Peyer's patch (tissue), 4 donors: ENCODE measurements around the gene HMX1. TPM values are rescaled to one million over a fixed set of nuclear protein-coding genes. Genes with fewer than 3 reads are reported as not detected.

Experiments
- DNase-seq, 3 donors: peaks; one replicate each; pipeline ENCODE4 v3.0.0-alpha.2; 2017 to 2019
- H3K27ac ChIP-seq, 4 donors: fragments of 200-600 bp; sonication (generic); one replicate each; pipeline ENCODE4 v1.5.1; 2016 to 2019
- H3K27me3 ChIP-seq, 2 donors: fragments of 200-600 bp; sonication (generic); one replicate each; pipeline ENCODE4 v1.5.1; 2019
- H3K36me3 ChIP-seq, 3 donors: fragments of 200-600 bp; sonication (generic); one replicate each; pipeline ENCODE4 v1.5.1; 2016 to 2019
- H3K4me1 ChIP-seq, 4 donors: fragments of 200-600 bp; sonication (generic); one replicate each; pipeline ENCODE4 v1.5.1; 2016 to 2019
- H3K4me3 ChIP-seq, 4 donors: fragments of 200-600 bp; sonication (generic); 1 replicate in 3 of 4; 2 replicates in 1 of 4; pipeline ENCODE4 v1.5.1; 2016 to 2019; ENCODE audit warnings: mild to moderate bottlenecking in 1 of 4
- H3K9me3 ChIP-seq, 4 donors: fragments of 200-600 bp; sonication (generic); one replicate each; pipeline ENCODE4 v1.5.1; 2016 to 2019; ENCODE audit warnings: mild to moderate bottlenecking in 1 of 4
- POLR2A ChIP-seq, 2 donors: fragments of 450-650 bp; IDR thresholded peaks; one replicate each; pipeline ENCODE4 v1.5.1; 2017; ENCODE audit warnings: antibody characterized with exemption in 2 of 2, mild to moderate bottlenecking in 2 of 2, moderate library complexity in 2 of 2
- total RNA-seq, 4 donors: library from RNA; depleted of rRNA; stranded (reverse); fragments of >200 nt; gene quantifications; one replicate each; pipeline ENCODE4 v1.1.0, GENCODE V29; 2016
- TF ChIP-seq, protein P1 (sequence below), 6 experiments: fragments of 450-650 bp in 4 of 6; fragments of 200-600 bp in 2 of 6; sonication (generic) in 1 of 6; IDR thresholded peaks; one replicate each; pipeline ENCODE4 v1.5.1; 2017 to 2019; ENCODE audit warnings: antibody characterized with exemption in 6 of 6, mild to moderate bottlenecking in 3 of 6, moderate library complexity in 1 of 6

Gene HMX1
- total RNA-seq, 4 donors from 2014 or later: not detected

DNA sequence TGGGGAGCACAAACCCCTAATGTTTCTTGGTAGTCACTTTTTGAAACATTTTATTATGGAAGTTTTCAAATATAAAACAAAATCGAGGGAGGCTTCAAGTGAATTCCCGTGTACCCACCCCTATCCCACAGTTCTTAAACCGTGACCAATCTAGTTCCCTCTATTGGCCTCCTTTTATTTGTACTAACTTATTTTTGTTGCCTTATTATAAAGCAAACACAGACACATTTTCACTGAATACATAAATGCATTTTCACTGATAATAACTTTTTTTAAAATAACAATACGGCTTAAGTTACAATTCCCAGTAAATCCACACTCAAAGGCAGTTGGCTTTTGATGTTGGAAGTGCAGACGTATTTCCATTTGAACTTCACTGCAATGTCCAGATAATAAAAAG, 9.3 kb downstream of the HMX1 start:
- TF ChIP-seq, protein P1, sequence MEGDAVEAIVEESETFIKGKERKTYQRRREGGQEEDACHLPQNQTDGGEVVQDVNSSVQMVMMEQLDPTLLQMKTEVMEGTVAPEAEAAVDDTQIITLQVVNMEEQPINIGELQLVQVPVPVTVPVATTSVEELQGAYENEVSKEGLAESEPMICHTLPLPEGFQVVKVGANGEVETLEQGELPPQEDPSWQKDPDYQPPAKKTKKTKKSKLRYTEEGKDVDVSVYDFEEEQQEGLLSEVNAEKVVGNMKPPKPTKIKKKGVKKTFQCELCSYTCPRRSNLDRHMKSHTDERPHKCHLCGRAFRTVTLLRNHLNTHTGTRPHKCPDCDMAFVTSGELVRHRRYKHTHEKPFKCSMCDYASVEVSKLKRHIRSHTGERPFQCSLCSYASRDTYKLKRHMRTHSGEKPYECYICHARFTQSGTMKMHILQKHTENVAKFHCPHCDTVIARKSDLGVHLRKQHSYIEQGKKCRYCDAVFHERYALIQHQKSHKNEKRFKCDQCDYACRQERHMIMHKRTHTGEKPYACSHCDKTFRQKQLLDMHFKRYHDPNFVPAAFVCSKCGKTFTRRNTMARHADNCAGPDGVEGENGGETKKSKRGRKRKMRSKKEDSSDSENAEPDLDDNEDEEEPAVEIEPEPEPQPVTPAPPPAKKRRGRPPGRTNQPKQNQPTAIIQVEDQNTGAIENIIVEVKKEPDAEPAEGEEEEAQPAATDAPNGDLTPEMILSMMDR (IDR thresholded peaks at IDR 0.05): no peak
- TF ChIP-seq POLR2A (IDR thresholded peaks at IDR 0.05): no peak
- peaks cover 0 to 13% (median 0%) of the 10 kb centered on the region in 4 donors for H3K4me1 ChIP-seq
- no peaks in the 10 kb centered on the region for H3K9me3 ChIP-seq
- H3K4me3 ChIP-seq: no peak overlapping the region
- no peak overlapping the region for H3K27ac ChIP-seq
- DNase-seq: no peak
- no peaks in the 10 kb centered on the region for H3K36me3 ChIP-seq
- peaks cover 0 to 48% of the 10 kb centered on the region in 2 donors for H3K27me3 ChIP-seq

DNA sequence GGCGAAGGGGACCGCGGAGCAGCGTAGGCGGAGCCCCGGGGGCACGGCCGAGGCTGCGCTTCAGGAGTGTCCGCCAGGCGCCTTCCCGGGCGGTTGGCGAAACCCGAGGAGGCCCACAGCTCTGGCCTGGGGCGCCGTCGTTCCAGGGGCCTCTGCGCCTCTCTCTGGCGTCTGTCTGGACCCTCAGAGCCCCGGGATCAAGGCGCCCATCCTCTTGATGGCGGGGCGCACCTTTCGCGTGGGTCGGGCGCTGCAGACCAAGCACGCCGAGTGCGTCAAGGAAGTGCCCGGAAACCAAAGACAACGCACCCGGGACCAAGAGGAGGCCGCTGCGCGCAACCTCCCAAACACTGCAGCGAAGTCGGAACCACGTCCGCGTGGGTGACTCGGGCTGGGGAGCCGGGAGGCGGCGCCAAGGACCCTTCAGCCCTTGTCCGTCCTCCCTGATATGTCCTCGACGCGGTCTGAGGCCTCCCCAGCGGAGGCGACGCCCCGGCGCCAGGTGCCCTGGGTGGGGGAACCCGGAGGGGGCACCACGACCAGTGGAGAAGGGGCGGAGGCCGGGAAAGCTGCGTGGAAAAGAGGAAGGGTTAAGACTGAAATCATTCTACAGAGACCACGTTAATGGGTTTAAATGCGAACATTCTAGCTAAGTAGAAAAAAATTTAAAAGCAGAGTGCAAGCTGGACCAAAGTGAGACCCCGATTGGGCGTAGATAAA, 9.9 kb downstream of the HMX1 start:
- Histone ChIP-seq H3K27me3 (peaks cover 0 to 51% of the 10 kb centered on the region in 2 donors), H3K4me1 (peaks cover 0 to 13% (median 0%) of the 10 kb centered on the region in 4 donors), H3K36me3 (no peaks in the 10 kb centered on the region), H3K4me3 (no peak overlapping the region), H3K27ac (no peak overlapping the region), H3K9me3 (no peaks in the 10 kb centered on the region)
- no peak for TF ChIP-seq POLR2A (IDR thresholded peaks at IDR 0.05)
- TF ChIP-seq, protein P1 (IDR thresholded peaks at IDR 0.05): no peak
- no peak for DNase-seq

DNA sequence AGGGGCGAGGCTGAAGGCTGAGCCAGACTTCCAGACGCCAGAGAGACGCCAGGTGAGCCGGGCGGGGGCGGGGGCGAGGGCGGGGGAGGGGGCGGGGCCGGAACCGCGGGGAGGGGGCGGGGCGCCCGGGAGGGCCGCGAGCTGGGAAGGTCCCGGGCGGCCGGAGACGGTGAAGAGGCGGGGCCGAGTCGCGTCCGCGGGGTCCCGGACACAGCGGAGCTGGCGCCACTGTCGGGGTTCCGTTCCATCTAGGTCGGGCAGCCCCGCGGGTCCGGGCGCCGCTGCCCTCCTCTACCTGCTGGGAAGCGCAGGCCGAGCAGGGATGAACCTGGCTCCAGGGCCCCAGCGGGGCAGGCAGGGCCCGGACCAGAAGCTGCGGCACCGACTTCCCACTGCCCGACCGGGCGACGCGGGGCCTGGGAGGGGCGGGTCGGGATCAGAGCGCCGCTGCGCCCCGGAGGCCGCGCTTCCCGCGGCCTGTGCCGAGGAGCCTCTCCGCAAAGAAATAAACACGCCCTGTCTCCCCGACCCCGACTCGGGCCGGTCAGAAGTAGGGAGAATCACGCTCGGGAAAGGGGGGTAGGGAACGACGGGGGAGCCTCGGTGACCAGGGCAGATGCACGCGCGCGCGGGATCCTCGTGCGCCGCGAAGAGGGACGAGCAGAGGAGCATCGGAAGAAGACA, 10.6 kb downstream of the HMX1 start:
- no peak overlapping the region for H3K27ac ChIP-seq
- no peaks in the 10 kb centered on the region for H3K9me3 ChIP-seq
- no peak for TF ChIP-seq POLR2A (IDR thresholded peaks at IDR 0.05)
- TF ChIP-seq, protein P1 (IDR thresholded peaks at IDR 0.05): no peak
- no peak overlapping the region for H3K4me3 ChIP-seq
- peaks cover 0 to 13% (median 0%) of the 10 kb centered on the region in 4 donors for H3K4me1 ChIP-seq
- H3K36me3 ChIP-seq: no peaks in the 10 kb centered on the region
- no peak for DNase-seq
- H3K27me3 ChIP-seq: peaks cover 0 to 51% of the 10 kb centered on the region in 2 donors

DNA sequence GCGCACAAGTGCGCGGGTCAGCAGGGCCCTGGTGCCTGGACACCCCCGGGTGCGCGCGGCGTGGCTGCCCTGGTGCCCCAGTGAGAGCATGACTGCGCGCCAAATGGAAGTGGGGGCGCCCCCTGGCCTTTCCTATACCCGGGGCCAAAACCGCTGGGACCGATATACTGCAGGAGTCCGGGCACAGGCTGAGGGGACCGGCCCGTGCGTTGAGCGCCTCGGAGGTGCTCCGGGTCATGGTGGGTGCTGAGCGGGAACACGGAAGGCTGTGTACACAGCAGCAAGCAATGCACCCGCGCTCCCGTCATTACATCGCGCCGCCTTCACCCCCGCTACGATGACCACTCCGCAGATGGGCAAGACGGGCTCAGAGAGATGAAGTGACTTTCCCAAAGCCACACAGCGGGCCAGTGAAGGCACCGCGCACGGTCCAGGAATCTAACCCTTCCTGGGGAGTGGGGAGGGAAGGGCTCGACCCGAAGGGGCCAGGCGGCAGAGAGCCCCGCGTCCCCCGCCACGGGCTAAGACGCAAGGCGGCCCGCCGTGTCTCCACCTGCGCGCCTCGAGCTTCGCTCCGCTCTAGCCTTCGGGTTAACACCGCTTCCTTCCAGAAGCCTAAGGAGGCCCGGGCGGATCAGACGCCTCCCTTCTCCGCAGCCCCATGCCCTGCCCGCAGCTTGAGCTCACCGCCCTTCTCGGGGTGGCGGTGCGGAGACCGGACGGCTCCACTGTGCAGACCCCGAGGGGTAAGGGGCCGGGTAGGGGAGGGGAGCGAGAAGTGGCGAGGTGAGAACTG, 11.3 kb downstream of the HMX1 start:
- H3K36me3 ChIP-seq: no peaks in the 10 kb centered on the region
- no peak overlapping the region for H3K27ac ChIP-seq
- TF ChIP-seq, protein P1 (IDR thresholded peaks at IDR 0.05): no peak
- TF ChIP-seq POLR2A (IDR thresholded peaks at IDR 0.05): no peak
- H3K4me3 ChIP-seq: no peak overlapping the region
- peaks cover 0 to 51% of the 10 kb centered on the region in 2 donors for H3K27me3 ChIP-seq
- no peak for DNase-seq
- no peaks in the 10 kb centered on the region for H3K9me3 ChIP-seq
- peaks cover 0 to 13% (median 0%) of the 10 kb centered on the region in 4 donors for H3K4me1 ChIP-seq

DNA sequence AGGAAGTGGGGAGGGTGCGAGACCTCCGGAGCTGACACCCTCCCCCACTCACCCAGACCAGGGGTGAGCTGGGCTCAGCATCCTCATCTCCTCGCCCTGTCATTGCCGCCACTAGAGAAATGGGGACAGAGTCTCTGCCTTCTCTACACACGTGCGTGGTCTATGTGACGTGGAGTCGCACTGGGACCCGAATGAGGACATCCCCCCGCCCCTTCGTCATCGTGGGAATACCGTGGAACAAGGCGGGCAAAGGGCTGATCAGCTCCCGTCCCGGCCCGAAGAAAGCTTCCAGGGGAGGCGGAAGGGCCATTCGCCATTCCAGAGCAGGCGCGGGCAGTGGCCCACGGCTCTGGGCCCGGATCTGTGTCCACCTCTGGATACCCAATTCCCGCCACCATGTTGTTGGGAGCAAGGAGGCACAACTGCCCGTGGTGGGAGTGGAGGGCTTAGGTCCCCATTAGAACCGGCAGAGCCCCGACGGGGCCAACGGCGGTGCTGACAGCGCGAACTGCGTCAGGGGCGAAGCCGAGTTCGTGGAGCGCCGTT, 12.0 kb downstream of the HMX1 start:
- no peak for DNase-seq
- no peaks in the 10 kb centered on the region for H3K36me3 ChIP-seq
- H3K27me3 ChIP-seq: peaks cover 0 to 51% of the 10 kb centered on the region in 2 donors
- no peaks in the 10 kb centered on the region for H3K9me3 ChIP-seq
- H3K4me3 ChIP-seq: no peak overlapping the region
- TF ChIP-seq, protein P1 (IDR thresholded peaks at IDR 0.05): no peak
- no peak for TF ChIP-seq POLR2A (IDR thresholded peaks at IDR 0.05)
- no peak overlapping the region for H3K27ac ChIP-seq
- peaks cover 0 to 13% (median 0%) of the 10 kb centered on the region in 4 donors for H3K4me1 ChIP-seq
